Endothelial cell of umbilical vein (primary cell): ENCODE results near the gene OLIG3.

Source experiments
- EZH2 ChIP-seq: IDR thresholded peaks from 2 replicates; pipeline ENCODE4 v1.6.1; 2012; ENCODE audit warnings: borderline replicate concordance, low read depth, mild to moderate bottlenecking, moderate library complexity, low read length, inconsistent platforms; ENCODE audit not compliant: severe bottlenecking
- JUN ChIP-seq: IDR thresholded peaks from 2 replicates; pipeline ENCODE4 v1.6.1; 2011; ENCODE audit warnings: borderline replicate concordance, low read depth; ENCODE audit not compliant: insufficient read length, insufficient read depth
- POLR2AphosphoS5 ChIP-seq: IDR thresholded peaks from 2 replicates; pipeline ENCODE4 v1.6.1; 2012; ENCODE audit warnings: low read depth, mild to moderate bottlenecking, control low read depth, low read length, moderate library complexity; ENCODE audit not compliant: insufficient read depth
- TF ChIP-seq, protein P1 (sequence below), 2 donors: IDR thresholded peaks; 1 replicate in 1 of 2; 2 replicates in 1 of 2; pipeline ENCODE4 v1.5.1; 2011; ENCODE audit warnings: low read length in 2 of 2, mild to moderate bottlenecking in 2 of 2, moderate library complexity in 2 of 2, control low read depth in 1 of 2, inconsistent platforms in 1 of 2, low read depth in 1 of 2; ENCODE audit not compliant: insufficient read depth in 1 of 2; ENCODE audit errors: extremely low read depth in 1 of 2

DNA sequence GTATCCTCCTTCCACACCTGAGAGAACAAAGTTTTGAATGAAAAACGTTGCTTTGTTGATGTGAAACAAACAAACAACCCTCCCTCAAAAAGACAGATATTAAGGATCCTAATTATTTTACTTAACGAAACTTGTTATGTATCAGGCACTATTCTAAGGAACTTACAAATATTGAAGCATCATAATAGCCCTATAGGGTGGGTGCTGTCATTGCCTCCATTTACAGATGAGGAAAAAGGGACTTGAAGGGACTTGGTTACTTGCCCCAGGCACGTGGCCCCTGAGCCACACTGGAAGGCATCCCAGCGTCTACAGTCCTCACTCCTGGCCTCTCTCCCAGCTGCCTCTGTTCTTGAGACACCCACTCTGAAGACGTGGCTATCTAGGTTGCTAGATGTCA lies 20.2 kb upstream of the OLIG3 start:
- TF ChIP-seq, protein P1, sequence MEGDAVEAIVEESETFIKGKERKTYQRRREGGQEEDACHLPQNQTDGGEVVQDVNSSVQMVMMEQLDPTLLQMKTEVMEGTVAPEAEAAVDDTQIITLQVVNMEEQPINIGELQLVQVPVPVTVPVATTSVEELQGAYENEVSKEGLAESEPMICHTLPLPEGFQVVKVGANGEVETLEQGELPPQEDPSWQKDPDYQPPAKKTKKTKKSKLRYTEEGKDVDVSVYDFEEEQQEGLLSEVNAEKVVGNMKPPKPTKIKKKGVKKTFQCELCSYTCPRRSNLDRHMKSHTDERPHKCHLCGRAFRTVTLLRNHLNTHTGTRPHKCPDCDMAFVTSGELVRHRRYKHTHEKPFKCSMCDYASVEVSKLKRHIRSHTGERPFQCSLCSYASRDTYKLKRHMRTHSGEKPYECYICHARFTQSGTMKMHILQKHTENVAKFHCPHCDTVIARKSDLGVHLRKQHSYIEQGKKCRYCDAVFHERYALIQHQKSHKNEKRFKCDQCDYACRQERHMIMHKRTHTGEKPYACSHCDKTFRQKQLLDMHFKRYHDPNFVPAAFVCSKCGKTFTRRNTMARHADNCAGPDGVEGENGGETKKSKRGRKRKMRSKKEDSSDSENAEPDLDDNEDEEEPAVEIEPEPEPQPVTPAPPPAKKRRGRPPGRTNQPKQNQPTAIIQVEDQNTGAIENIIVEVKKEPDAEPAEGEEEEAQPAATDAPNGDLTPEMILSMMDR (IDR thresholded peaks at IDR 0.05; ENCODE audit: extremely low read depth in 1 of 2, insufficient read depth in 1 of 2, low read depth in 1 of 2, low read length in 2 of 2), result no peak
- no peak for TF ChIP-seq POLR2AphosphoS5
- no peak for TF ChIP-seq EZH2
- TF ChIP-seq JUN, result no peak
